GM10847 (cell line): Measurements from ENCODE around the gene UAP1L1.

Experiments used
- POLR2A ChIP-seq: IDR thresholded peaks from 2 replicates; pipeline ENCODE4 v1.6.1; 2011; ENCODE audit not compliant: insufficient read length; ENCODE audit errors: extremely low read depth

UAP1L1 gene

GRCh38 chr9:137077010-137077747 is at the start of gene UAP1L1:
TSS of gene UAP1L1 (plus strand) at chr9:137077517. CDS start at chr9:137077533, 16 bp downstream.
- no peak for TF ChIP-seq POLR2A

- no peak for TF ChIP-seq POLR2A
These were observed 48.9 kb upstream of the UAP1L1 start for GRCh38 chr9:137028263-137029057.

- TF ChIP-seq POLR2A = no peak
These were observed 48.0 kb upstream of the UAP1L1 start for GRCh38 chr9:137029058-137029936.

- TF ChIP-seq POLR2A = no peak
These were observed 47.3 kb upstream of the UAP1L1 start for GRCh38 chr9:137030006-137030405.

- TF ChIP-seq POLR2A = no peak
These were observed 46.5 kb upstream of the UAP1L1 start for GRCh38 chr9:137030538-137031527.

GRCh38 chr9:137031904-137032640 is 45.2 kb upstream of the UAP1L1 start, which contains the start of gene FUT7:
TSS of gene FUT7 (minus strand) at chr9:137032088. CDS start at chr9:137031991, 97 bp downstream.
- TF ChIP-seq POLR2A = no peak

- no peak for TF ChIP-seq POLR2A
These were observed 44.5 kb upstream of the UAP1L1 start for GRCh38 chr9:137032858-137033257.

GRCh38 chr9:137034039-137034708 is 43.1 kb upstream of the UAP1L1 start:
- no peak for TF ChIP-seq POLR2A

GRCh38 chr9:137034709-137035506 is 42.4 kb upstream of the UAP1L1 start:
- no peak for TF ChIP-seq POLR2A

- no peak for TF ChIP-seq POLR2A
These were observed 41.8 kb upstream of the UAP1L1 start for GRCh38 chr9:137035507-137035834.

- TF ChIP-seq POLR2A = no peak
These were observed 41.4 kb upstream of the UAP1L1 start for GRCh38 chr9:137035937-137036336.

GRCh38 chr9:137037035-137037434 is 40.3 kb upstream of the UAP1L1 start:
- no peak for TF ChIP-seq POLR2A
